GM19239 (cell line): Measurements from ENCODE around the gene FAM131C.
"Not testable (repeated sequence)": the region's sequence is repeated elsewhere in the genome, so short reads cannot be mapped to it uniquely, and the experiment has no call there.

ENCODE experiments used
- DNase-seq: peaks from one replicate; pipeline ENCODE4 v3.0.0; 2011; ENCODE audit warnings: low spot score; ENCODE audit not compliant: insufficient read length
- FAIRE-seq: peaks from 2 replicates; lab custom pipeline; 2011; peaks lifted over from hg19 to GRCh38; lab: Jason Lieb, UNC

The FAM131C gene

DNA sequence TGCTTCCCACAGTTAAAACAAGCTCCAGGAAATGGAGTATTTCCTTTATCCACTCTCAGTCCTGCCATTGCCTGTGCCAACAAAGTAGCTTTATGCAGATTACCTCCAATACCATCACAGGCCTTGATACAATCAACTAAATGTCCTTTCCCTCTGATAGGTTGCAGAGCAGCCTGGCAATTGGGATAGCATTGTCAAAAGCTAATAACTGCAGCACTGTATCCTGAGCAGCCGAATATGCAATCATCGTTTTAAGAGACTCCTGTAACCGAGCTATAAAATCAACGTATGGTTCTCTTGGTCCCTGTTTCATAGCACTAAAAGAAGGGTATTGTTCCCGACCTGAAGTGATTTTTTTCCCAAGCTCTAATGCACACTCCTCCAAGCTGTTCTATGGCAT lies 33.6 kb upstream of the FAM131C start:
- DNase-seq, FAIRE-seq: not testable (repeated sequence)

DNA sequence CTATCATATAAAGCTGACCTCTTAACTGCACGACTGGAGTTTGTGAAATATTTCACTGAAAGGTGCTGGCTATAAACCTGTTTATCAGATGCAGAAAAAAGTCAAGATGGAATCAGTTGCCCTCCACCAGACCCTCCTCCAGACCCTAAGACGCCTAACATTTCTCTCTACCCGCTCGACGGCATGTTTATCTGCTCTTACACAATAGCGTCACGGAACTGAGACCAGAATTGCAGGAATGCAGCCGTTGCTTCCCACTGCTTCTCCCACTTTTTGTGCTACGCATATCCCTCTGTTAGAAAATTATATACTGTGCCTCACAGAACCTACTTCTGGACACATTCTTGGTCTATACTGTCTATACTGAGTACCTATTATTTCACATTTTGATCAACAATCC lies 28.2 kb upstream of the FAM131C start:
- DNase-seq (no peak), FAIRE-seq (no peak)

- DNase-seq (no peak), FAIRE-seq (no peak)
These were observed 26.0 kb upstream of the FAM131C start for GRCh38 chr1:16099412-16099811.

DNA sequence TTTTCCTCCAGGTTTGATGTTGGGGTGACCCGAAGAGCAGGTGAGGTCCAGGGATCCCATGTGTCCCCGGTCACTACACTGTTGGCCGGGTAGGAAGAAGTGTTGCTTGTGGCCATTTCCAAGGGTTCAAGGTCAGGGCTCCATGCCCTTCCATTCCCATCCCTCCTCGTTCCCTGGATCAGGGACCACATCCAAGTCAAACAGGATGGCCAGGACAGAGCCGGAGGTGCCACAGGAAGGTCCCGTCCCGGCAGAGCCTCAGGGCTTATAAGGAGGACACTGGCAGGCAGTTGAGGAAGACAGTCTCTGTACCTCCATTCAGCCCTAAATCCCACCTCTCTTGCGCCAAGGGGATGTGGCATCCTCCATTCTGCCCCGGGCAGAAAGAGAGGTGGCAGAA lies 22.0 kb upstream of the FAM131C start:
- DNase-seq (no peak), FAIRE-seq (no peak)

GRCh38 chr1:16094453-16095158 lies 21.2 kb upstream of the FAM131C start:
- no peak for DNase-seq
- FAIRE-seq, result no peak

DNA sequence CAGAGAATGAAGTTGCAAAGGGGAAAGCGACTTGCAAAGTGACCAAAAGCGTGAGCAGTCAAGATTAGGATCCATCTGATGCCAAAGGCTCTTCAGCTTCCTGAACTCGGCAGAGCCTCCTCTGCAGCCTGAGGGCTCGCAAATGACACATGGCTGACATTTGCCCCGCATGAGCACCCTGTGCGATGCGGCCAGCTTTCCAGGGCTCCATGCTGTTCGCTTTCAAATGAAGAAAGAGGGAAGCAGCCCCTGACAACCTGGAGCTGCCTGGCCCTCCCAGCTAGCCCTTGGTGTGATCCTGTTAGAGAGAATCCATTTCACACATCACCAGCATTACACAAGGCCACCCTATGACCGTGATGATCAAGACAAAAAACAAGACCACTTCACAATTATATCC lies 20.2 kb upstream of the FAM131C start:
- no peak for FAIRE-seq
- DNase-seq, result no peak

DNA sequence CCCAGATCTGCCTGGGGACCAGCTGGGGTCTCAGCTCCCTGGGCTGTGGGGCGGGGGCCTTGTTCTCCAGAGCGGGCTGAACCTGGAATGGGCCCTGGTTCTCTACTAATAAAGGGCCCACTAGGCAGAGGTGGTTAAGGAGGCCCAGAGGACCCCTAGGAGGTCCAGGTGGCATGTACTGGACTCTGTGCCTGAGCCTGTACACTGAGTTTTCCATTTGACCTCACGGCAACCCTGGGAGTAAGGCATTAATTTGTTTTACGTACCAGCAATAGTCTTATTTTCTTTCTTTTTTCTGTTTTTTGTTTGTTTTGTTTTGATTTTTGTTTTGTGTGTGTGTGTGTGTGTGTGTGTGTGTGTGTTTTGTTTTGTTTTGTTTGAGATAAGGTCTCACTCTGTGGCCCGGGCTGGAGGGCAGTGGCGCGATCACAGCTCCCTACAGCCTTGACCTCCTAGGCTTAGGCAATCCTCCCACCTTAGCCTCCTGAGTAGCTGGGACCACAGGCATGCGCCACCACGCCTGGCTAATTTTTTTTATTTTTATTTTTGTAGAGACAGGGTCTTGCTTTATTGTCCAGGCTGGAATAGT lies 19.6 kb upstream of the FAM131C start:
- FAIRE-seq (no peak), DNase-seq (no peak)

DNA sequence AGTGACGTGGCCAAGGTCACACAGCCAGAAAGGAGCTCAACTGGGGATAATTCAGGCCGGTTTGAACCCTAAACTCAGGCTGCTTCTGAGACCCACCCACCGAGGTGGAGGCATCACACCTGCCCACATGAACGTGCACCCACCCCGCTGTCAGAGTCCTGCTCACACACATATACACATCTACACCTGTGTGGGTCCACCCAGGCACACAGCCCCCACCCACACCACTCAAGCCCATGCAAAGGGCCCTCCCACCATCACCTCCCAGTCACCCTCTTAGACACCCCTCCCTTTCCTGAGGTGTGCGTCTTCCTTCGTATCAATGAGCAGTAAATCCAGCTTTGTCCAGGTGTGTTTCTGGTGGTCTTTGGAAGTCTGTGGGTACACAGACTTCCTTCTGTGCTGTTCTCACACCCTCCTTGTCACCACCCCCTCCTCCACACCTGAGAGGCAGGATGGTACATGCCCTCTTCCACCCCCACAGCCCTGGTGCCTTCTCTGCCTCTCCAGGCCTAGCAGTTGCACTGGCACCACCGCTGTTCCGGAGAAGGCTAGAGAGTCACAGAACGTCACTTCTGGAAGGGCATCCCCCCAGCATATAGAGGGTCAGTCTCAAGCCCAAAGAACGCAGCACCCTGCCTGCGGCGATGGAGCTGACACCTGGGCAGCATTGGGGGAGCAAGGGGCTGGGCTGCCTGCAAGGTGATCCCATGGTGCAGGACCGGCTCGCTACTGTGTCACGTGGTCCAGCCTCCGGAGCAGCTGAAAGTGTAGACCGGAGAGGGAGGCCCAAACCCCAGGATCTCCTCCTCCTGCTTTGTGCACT lies 18.9 kb upstream of the FAM131C start:
- no peak for FAIRE-seq

GRCh38 chr1:16091296-16091695 lies 17.8 kb upstream of the FAM131C start:
- no peak for FAIRE-seq

More for the DNA sequence above, 18.9 kb upstream of the FAM131C start:
- DNase-seq, result no peak

GRCh38 chr1:16090076-16090826 lies 16.8 kb upstream of the FAM131C start:
- no peak for DNase-seq
- FAIRE-seq, result no peak

More at GRCh38 chr1:16091296-16091695, 17.8 kb upstream of the FAM131C start:
- DNase-seq, result no peak

DNA sequence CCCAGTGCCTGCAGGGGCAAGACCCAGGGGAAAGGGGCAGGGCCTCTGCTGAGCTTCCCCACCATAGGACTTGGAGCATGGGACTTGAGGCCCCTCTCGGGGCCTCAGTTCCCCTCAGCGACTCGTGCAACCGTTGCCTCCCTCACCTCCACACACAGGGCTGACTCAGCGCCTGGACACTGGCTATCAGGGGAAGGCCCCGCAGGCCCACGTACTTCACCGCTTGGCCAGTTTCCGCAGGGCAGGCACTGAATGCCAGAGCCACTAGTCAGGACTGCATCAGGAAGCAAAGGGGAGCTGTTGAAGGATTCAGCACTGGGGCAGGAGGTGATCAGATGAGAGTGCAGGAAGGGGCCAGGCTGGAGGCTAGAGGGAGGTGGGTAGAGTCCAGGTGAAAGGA lies 15.5 kb upstream of the FAM131C start:
- no peak for DNase-seq
- no peak for FAIRE-seq

GRCh38 chr1:16088351-16088911 lies 15.0 kb upstream of the FAM131C start:
- no peak for FAIRE-seq
- DNase-seq, result no peak

DNA sequence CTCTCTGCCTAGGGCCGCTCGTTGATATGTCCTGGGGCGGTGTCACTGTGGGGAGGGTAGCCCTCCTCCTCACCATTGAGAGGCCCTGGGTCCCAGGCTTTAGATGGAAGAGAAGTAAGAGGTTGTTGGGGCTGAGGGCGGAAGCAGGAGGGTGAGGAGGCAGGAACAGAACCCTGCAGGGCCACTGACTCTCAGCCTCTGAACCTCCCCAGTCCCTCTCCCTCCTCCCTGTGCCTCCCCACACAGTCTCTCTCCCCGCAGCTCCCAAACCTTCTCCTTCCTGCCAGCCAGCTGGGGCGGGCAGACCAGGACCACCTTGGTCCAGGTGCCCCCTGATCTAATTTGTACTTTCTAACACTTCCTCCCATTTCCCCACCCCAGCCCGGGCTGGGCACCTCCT lies 14.3 kb upstream of the FAM131C start:
- FAIRE-seq, result no peak

DNA sequence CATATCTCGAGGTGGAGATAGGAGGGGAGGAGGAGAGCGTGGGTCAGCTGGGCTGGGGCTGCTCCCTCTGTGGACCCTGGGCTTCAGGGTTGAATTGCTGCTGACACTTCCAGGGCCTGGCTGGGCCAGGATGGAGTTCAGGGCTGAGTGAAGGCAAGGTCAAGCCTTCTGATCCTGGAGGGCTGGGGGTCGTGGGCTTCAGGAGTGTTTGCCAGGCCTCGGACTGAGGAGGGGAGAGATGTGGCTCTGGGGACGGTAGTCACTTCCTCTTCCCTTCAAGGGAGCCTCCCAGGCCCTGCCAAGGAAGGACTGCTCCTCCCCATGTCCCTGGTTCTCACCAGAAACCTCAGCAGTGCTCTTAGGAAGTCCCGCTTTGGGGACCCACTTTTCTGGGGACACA lies 12.1 kb upstream of the FAM131C start:
- FAIRE-seq, result no peak
- no peak for DNase-seq

More for the DNA sequence above, 14.3 kb upstream of the FAM131C start:
- DNase-seq, result no peak

DNA sequence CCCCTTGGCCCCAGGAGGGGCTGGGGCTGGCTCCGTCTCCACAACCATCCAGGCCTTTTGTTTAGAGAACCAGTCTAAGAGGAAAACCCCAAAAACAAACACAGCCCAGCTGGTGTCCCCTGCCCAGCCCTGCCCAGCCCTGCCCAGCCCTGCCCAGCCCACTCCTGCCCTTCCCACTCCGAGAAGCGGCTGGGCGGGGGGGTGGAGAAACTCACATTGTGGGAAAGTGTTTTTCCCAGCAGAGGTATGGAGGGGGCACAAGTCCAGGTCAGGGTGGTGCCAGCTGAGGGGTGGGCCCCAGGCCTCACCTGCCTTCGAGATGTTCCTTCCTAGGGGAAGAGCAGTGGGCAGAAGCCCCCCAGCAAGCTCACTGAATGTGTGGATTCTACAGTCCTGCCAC lies 10.0 kb upstream of the FAM131C start:
- DNase-seq (no peak), FAIRE-seq (no peak)

GRCh38 chr1:16082283-16083038 lies 9.0 kb upstream of the FAM131C start:
- DNase-seq, result peak; percentile 61
- peak; percentile 31 for FAIRE-seq

DNA sequence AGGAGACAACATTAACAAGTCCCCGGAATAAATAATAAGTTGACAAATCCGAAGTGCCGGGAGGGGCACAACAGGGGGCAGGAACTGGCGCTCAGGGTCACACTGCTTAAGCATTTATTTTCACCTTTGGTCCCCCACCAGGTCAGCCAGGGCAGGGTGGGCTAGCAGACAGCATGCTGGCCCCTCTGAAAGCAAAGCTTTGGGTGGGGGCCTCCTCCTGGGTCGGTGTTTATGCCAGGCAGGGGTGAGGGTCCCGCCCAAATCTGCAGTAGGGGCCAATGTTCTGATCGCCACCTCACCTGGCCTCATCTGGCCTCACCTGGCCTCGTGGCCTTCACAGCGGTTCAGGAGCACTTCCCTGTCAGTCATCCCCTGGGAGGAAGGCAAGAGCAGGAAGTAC lies 8.2 kb upstream of the FAM131C start:
- FAIRE-seq, result no peak
- no peak for DNase-seq

DNA sequence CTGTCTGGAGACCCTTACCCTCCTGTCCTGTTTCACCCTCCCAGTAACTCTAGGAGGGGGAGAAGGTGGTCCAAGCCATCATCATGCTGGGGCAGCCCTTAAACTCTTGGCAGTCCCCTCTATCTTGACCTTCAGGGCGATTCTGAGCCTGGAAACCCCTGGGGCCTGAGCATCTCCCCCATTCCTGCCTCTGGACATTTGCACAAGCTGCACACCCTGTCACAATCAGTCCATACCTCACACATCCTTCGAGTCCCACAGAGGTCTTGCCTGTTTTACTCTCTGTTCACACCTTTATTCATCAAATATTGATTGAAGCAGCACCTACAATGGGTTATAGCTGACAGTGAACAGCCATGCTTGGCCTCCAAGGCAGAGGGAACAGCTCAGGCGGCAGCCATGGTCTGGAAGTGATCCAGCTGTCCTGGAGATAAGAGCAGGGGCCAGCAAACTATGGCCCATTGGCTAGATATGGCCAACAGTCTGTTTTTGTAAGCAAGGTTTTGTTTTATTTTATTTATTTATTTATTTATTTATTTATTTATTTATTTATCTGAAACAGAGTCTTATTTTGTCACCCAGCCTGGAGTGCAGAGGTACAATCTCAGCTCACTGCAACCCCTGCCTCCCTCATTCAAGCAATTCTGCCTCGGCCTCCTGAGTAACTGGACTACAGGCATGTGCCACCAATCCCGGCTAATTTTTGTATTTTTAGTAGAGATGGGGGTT lies 7.1 kb upstream of the FAM131C start:
- DNase-seq (no peak), FAIRE-seq (no peak)
